Middle frontal gyrus (tissue), 1 donor: ENCODE data around the gene ZNF680.
A peak's percentile ranks its signal among the peaks of the same experiment; 100 is the strongest.
"Not testable (repeated sequence)": the region's sequence is repeated elsewhere in the genome, so short reads cannot be mapped to it uniquely, and the experiment has no call there.

Experiments
- DNase-seq: peaks from one replicate; pipeline ENCODE4 v3.0.0-alpha.2; 2015; ENCODE audit warnings: low spot score; ENCODE audit errors: extremely low spot score

The ZNF680 gene

DNA sequence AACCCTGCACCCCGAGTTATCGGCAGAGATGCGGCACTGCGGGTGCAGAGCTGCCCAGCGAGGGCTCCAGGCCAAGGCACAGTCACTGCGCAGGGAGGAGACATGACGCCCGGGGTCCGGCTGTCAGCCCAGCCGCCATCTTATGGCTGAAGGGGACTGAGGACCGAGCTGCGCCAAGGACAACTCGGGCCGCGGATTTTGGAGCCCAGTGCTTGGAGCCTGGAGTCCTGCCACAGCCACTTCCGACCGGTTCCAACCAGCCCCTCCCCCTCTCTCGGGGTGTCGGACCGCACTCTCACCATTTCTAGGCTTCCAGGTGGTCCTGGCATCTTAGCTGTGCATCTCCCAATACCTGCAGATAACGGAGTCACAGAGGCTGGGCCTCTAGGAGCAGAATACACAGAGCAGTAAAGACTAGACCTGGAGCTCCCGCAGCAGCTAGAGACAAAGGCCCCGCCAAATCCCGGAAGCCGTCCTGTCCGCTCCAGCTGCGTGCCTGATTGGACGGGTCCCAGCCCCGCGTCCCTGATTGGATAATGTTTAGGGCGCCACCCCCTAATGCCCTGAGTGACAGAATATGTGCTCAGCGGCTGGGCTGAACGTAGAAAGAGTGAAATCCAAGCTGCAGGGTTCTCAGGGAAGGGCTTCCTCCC, at the start of gene ZNF680:
ZNF680 (minus strand) TSS at position 446 of the 653 bp plus-strand sequence; CDS start at position 329, 117 bp downstream.
- DNase-seq: peak; percentile 95

DNA sequence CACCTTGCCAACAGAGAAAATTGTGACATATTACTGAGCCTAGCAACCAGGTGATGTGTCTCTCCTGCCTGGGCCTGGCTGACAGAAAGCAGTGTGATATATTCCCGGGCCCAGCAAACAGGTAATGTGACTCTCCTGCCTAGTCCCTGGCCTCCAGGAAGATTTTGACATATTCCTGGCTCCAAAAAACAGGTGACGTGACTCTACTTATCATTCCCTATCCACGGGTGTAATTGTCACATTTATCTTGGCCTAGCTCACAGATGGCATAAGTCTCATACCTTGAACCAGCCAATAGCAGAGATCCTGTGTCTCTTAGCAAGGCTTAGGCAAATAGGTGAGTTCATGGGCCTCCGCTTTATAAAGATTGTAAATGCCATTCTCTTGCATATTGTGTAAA, 49.6 kb upstream of the ZNF680 start:
- DNase-seq: no peak

DNA sequence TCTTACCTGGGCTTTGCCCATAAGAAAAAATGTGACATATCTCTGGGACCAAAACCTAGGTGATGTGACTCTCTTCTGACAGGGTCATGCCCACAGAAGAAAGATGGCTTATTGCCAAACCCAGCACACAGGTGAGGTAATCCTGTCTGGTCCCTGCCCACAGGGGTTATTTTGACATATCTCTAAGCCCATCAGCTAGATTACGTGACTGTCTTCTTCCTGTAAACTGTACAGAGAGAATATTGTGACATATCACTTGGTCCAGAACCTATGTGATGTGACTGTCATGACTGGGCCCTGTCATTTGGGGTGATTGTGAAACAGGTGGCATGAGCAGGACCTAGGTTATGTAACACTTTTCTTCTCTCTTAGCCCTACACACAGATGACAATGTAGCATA, 48.8 kb upstream of the ZNF680 start:
- no peak for DNase-seq

DNA sequence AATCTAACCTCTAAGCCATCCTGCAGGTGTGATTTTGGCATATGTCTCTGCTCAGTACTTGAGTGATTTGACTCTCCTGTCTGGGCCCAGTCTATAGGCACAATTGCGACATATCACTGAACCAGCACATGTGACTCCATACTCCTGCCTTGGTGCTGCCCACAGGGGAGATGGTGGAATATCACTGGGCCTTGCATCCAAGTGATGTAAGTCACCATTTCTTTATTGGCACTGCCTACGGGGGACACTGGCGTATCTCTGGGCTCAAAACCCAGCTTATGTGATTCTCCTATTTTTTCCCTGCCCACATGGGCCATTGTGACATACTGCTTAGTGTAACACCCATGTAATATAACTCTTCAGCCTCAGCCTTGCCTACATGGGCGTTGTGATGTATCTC, 48.1 kb upstream of the ZNF680 start:
- no peak for DNase-seq

DNA sequence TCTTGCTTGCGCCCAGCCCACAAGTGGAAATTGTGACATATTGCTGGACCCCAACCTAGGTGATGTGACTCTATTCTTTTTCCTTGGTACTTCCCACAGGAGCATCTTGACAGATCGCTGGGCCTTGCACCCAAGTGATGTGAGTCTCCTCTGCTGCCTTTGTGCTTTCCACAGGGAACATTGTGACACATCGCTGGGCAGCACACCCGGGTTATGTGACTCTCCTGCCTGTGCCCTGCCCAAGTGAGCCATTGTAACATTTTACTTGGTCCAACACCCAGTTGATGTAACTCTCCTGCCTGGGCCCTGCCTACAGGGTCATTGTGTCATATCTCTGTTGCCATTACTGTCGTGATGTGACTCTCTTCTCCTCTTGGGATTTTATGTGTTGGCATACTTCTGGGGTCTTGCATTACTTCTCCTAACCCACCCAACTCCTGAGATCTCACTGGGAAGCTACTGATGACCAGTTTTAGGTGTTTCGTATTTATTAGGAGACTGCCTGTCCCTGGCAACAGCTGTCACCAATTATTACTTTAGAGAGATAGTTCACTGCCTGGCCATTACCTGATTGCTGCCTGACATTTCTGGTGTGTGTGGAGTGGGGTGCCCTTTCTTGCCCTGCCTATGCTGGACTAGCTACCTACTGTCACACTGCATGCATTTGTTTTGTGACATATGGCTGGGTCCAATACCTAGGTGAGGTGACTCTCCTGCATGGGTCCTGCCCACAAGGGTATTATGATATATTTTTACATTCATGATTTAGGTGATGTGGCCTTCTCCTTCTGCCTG, 45.4 kb upstream of the ZNF680 start:
- DNase-seq: no peak

DNA sequence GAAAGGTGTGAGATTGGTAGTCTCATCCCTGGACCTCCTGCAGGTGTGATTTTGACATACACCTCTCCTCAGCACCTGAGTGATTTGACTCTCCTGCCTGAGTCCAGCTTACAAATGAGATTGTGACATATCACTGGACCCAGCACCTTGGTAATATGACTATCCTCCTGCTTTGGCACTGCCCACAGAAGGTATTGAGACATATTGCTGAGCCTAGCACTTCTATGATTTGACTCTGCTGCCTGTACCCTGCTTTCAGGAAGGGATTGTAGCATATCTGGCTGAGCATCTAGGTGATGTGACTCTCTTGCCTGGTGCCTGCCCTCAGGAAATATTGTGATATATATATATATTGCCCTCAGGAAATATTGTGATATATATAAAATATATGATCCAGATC, 43.5 kb upstream of the ZNF680 start:
- DNase-seq: no peak

DNA sequence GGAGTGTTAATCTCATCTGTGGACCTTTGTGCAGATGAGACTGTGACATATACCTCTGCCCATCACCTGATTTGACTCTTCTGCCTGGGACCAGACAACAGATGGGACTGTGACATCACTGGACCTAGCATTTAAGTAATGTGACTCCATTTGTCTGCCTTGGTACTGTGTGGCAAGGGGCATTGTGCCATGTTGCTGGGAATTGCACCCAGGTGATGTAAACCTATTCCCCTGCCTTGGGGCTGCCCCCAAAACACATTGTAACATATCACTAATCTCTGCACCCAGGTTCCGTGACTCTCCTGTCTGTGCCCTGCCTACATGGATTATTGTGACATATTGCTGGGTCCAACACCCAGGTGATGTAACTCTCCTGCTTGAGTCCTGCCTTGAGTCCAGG, 40.4 kb upstream of the ZNF680 start:
- DNase-seq: no peak

DNA sequence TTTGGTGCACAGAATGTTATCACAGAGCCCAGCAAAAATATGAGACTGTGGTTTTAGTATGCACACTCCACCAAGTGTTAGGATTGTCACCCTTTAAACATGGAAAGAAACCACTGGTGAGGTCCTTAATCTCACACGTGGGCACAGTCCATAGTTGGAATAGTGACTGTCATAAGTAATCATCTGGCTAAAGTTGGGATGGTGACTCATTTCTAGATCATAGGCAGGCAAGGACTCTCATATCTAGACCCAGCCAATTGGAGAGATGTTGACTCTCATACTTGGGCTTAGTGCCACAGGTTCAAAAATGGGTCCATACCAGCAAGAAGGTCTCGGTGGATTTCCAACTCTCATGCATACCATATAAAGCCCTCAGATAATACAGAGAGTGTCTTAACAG, 39.6 kb upstream of the ZNF680 start:
- DNase-seq: no peak

DNA sequence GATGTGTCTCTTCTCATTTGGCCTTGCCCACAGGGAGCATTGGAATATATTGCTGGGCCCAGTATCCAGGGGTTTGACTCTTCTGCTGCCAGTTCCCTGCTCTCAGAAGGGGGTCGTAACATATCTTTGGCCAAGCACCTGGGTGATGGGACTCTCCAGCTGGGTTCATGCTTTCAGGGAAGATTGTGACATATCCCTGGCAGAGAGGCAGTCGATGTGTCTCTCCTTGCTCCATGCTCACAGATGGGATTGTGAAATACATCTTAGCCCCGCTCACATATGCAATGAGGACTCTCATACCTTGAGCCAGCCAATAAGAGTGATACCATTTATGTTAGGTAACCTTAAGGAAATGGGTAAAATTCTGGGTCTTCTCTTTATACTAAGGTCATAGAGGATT, 39.2 kb upstream of the ZNF680 start:
- DNase-seq: no peak

DNA sequence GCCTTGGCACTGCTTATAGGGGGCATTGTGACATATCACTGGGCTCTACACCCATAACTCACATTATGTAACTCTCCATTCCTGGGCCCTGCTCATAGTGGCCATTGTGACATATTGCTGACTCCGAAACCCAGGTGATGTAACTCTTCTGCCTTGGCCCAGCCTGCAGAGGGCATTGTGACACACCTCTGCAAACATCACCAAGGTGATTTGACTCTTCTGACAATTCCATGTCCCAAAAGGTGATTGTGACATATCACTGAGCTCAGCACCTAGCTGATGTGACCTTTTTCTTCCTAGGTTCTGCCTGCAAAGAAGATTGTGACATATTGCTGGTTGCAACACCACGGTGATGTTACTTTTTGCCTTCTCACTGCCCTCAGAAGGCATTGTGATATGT, 36.5 kb upstream of the ZNF680 start:
- no peak for DNase-seq

DNA sequence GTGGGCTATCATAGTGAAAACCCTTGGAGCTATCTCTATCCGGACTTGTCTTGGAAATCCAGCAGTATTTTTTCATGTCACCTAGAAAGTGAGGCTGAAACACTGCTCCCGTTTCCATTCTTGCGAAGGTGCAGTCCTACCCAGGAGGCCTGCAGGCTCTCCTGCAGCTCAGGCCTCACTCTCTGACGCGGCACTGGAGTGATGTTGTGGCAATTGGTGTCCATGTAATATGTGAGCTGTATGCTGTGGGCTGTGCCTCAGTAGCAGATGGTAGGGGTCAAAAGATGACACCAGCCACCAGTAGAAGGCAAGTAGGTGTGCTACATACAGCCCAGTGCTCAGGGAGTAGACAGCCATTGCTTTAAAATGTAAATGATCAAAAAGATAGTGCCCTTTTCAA, 28.1 kb upstream of the ZNF680 start:
- no peak for DNase-seq

DNA sequence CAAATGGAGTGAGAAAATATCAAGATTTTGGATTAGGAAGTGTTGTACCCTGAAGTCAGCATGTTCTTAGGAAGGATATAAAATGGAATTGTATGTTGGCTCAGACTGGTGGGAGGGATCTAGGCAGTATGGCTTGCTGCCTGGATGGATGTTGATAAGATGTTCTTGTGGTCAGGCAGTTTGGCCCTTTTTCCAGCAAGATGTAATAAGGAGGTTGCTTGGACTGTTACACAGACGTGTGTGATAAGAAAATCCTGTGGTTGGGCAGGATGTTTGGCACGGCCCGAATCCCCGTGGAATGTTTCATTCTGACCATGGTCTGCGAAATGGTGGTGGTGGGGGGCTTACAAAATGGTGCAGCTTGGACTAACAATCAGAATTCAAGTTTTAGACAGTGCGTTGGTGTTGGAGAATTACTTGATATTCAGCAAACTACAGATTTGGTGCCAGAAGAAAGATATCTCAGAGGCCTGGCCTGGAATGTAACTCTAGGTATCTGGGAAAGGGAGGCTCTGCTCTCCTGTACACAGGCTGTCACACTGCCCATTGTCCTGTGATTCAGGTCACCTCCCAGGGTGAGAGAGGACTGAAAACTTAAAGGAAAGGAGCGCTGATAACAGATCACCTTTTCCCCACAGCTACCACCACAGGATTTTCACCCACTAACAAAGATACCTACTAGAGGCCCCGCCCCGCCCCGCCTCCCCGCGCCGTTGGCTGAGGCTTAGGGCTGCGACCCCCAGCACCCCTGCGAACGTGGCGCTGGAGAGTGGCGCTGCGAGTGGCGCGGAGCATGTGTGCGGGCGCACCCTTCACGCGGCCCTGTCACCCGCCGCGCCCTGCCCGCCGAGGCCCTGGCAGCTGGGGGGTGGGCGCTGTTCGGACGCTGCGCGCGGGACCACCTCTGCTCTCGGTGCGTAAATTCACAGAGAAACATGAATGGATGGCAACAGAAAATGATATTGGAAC, 19.3 kb upstream of the ZNF680 start:
- no peak for DNase-seq

DNA sequence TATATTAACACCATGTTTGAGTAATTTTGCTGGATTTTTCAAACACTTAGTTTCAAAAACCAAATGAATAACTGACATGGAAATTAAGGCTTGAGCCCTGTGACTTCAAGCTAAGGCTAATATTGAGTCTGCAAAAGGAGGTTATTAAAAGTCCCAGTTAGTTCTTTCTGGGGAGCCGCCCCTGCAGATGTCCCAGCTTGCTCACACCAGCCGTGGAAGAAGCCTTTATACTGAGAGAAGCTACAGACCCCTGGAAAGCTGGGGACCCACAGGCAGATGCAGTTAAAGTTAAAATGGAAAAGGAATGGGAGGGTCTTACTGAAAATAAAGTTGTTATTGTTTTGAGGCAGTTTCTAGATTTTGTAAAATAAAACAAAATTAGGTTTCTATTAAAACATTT, 18.5 kb upstream of the ZNF680 start:
- DNase-seq: no peak

DNA sequence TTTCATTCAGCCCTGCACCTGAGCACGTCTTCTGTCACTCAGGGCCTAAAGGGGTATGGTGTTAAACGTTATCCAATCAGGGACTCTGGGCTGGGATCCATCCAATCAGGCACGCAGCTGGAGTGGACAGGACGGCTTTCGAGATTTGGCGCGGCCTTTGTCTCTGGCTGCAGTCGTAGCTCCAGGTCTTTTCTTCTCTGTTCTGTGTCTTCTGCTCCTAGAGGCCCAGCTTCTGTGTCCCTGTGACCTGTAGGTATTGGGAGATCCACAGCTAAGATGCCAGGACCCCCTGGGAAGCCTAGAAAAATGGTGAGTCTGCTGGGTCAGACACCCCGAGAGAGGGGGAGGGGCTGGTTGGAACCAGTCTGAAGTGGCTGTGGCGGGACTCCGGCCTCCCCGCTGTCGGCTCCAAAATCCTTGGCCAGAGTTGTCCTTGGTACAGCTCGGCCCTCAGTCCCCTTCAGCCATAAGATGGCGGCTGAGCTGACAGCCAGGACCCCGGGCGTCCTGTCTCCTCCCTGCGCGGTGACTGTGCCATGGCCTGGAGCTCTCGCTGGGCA, 11.7 kb upstream of the ZNF680 start:
- DNase-seq: peak; percentile 49

DNA sequence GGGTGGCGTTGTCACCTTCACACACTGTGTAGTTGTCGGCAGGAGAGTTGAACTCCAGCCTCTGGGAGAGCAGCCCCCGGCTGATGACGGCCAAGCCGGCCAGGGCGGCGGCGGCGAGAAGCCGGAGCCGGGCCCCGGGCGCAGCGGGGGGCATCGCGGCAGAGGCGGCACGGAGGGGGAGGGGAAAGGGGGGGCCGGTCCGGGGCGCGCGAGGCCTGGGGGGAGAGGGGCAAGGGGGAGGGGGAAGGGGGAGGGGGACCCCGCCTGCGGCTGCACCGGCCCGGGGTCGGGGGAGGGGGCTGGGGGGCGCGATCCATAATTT, 7.4 kb upstream of the ZNF680 start:
- DNase-seq: not testable (repeated sequence)

DNA sequence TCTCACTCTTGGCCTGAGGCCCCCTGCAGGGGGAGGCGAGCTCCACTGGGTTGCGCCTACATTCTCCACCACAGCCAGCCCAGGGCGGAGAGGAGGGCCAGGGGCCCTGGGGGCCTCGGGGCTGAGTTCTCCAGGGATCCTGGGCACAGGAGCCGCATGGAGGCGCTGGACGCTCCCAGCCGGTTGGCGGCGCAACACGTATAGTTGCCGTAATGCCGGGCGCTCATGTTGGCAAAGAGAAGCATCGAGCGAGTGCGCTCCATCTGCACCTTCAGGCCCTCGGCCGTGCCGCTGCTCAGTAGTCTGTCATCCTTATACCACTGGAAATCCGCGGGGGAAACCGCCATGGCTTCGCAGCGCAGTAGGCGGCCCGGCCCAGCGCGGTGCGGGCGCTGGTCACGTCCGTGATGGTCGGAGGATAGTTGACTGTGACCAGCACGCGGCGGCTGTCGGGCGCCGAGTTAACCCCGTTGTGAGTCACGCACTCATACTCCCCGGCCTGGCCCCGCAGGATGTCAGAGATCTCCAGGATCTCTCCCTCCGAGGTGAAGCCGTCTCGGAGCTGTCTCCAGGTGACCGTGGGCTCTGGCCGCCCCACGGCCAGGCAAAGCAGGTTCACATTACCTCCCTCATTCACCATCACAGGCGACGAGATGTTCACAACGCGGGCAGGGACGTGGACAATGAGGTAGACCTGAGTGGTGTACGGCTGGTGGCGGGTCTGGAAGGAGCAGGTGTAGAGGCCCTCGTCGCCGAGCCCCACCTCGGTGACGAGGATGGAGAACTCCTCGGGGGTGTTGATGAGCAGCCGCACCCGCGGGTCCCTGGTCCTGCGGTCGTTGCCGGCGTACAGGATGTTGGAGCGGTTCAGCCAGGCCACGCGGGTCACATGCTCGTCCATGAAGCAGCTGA, 6.8 kb upstream of the ZNF680 start:
- not testable (repeated sequence) for DNase-seq

DNA sequence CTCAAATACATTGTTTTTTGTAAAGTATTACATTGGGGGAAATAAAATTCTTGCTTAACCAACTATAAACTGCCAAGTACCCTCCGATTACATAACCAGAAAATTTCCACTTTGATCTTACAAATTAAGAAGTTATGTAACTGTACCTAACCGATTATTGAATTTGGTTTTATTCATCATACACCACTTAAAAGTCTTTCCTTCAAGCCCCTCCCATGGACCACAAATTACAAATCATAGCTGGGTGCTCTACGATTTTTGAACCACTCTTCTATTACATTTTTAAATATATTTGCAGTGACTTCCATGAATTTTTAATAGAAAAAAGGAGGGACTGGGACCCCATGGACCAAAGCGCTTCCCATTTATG, 630 bp downstream of the ZNF680 start:
- no peak for DNase-seq

DNA sequence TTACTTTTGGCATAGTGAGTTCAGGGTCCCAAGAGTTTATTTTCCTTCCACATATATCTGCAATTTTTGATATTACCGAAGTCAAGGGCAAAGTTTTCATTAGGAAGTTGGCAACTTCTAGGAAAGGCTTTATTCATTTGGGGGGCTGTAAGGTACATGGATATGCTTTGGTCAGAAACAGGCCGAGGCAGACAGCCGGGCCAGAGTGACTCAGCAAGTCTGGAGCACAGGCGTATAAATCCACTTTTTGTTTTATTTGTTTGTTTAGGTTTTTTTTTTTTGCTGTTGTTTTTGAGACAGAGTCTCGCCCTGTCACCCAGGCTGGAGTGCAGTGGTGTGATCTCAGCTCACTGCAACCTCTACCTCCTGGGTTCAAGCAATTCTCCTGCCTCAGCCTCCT, 3.7 kb downstream of the ZNF680 start:
- no peak for DNase-seq

DNA sequence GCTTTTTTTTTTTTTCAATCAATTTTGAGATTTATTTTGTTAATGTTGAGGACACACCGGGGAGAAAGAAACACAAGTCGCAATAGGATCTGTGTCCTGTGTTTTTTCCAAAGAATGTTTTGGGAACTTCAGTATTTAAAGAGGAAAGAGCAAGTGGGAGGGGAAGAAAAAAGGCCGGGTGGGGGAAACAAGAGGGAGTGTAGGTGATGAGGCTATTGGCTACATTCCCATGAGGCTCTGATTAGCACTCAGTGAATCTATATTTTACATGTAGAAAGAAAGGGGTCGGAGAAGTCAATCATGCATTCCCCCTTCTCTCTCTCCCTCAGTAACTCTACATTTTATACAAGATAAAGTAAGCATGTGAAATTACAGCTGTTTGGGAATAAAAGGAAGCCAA, 4.1 kb downstream of the ZNF680 start:
- DNase-seq: no peak

DNA sequence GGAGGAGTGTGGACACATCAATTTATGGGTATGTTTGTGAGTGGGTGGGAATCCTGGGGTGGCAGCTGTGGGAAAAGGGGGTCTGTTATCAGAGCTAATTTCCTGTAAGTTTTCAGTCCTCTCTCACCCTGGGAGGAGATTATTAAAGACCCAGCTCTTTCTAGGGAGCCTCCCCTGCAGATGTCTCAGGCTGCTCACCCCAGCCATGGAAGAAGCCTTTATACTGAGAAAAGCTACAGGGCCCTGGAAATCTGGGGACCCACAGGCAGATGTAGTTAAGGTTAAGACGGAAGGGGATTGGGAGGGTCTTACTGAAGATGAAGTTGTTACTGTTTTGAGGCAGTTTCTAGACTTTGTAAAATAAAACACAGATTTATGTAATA, 4.6 kb downstream of the ZNF680 start:
- no peak for DNase-seq
